ENCODE results near the gene SERPINA5.
"Not testable (repeated sequence)": the region's sequence is repeated elsewhere in the genome, so short reads cannot be mapped to it uniquely, and the experiment has no call there.

SERPINA5 gene

GRCh38 chr14:94575730-94576585 lies 5.3 kb upstream of the SERPINA5 start:
- no peak for DNase-seq

- not testable (repeated sequence) for DNase-seq
Observed at GRCh38 chr14:94577472-94577871, 3.8 kb upstream of the SERPINA5 start.

- DNase-seq: no peak
Observed at GRCh38 chr14:94578712-94579111, 2.5 kb upstream of the SERPINA5 start.

- DNase-seq: no peak
Observed at GRCh38 chr14:94582199-94582750, 1.0 kb downstream of the SERPINA5 start.

- DNase-seq: no peak
Observed at GRCh38 chr14:94582851-94583250, 1.6 kb downstream of the SERPINA5 start.

- DNase-seq: no peak
Observed at GRCh38 chr14:94583557-94583956, 2.3 kb downstream of the SERPINA5 start.

- no peak for DNase-seq
Observed at GRCh38 chr14:94584591-94585280, 3.5 kb downstream of the SERPINA5 start.

GRCh38 chr14:94586635-94587034 lies 5.4 kb downstream of the SERPINA5 start:
- no peak for DNase-seq

GRCh38 chr14:94588311-94588710 lies 7.1 kb downstream of the SERPINA5 start:
- DNase-seq: no peak

- DNase-seq: no peak
Observed at GRCh38 chr14:94591073-94591472, 9.8 kb downstream of the SERPINA5 start.

GRCh38 chr14:94591871-94592270 lies 10.6 kb downstream of the SERPINA5 start:
- DNase-seq: no peak

- DNase-seq: no peak
Observed at GRCh38 chr14:94592457-94592856, 11.2 kb downstream of the SERPINA5 start.

GRCh38 chr14:94593376-94593748 lies 12.1 kb downstream of the SERPINA5 start:
- DNase-seq: no peak

GRCh38 chr14:94593749-94594431 lies 12.7 kb downstream of the SERPINA5 start:
- no peak for DNase-seq

- DNase-seq: no peak
Observed at GRCh38 chr14:94594441-94594840, 13.2 kb downstream of the SERPINA5 start.

GRCh38 chr14:94595912-94596311 lies 14.7 kb downstream of the SERPINA5 start:
- DNase-seq: no peak

GRCh38 chr14:94596361-94596760 lies 15.1 kb downstream of the SERPINA5 start:
- DNase-seq: no peak

- no peak for DNase-seq
Observed at GRCh38 chr14:94597788-94598187, 16.6 kb downstream of the SERPINA5 start.

- DNase-seq: no peak
Observed at GRCh38 chr14:94598506-94598815, 17.2 kb downstream of the SERPINA5 start.

GRCh38 chr14:94598816-94599655 lies 17.8 kb downstream of the SERPINA5 start:
- DNase-seq: no peak

GRCh38 chr14:94599656-94600004 lies 18.4 kb downstream of the SERPINA5 start:
- DNase-seq: no peak

GRCh38 chr14:94600148-94600545 lies 18.9 kb downstream of the SERPINA5 start:
- no peak for DNase-seq

GRCh38 chr14:94601884-94602391 lies 20.7 kb downstream of the SERPINA5 start:
- no peak for DNase-seq

Data from CD4-positive, alpha-beta T cell treated with Interleukin-15 for 1 hour (primary cell).